ENCODE data around the gene PSAP. TPM values are rescaled to one million over a fixed set of nuclear protein-coding genes. Genes with fewer than 3 reads are reported as not detected.

Gene PSAP
- 556 and 987 TPM in 2 replicates for total RNA-seq

DNA sequence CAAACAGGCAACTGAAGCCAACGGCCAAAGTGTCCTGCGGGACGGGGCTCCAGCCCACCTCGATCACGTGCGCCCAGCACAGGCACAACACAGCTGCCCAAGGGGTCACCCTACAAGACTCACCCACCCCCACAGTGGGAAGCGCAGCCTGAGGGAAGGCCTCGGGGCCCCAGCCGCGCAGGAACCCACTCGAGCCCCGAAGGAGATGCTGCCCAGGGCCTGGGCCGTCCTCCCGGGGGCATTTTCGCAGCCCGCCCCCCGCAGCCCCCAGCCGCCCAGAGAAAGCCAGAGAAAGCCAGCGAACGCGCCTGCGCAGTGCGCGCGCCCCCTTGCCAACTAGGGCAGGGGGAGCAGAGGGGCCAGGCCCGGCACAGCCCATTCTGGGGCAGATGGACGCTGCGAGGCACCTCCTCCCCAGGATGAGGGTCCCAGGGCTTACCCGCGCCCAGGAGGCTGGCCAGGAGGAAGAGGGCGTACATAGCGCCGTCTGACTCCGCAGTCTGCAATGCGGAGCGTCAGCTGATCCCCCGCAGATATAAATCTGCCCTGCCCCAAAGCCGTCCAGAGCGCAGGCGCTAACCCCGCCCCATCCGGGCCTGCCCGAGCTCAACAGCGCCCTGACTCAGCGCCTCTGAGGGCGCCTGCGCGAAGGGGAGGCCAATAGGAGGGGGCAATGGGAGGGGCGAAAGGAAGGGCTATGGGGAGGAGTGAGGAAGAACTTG is at the start of gene PSAP:
TSS of gene PSAP (minus strand) at position 509 of the 722 bp plus-strand sequence. CDS start at position 479, 30 bp downstream.

DNA sequence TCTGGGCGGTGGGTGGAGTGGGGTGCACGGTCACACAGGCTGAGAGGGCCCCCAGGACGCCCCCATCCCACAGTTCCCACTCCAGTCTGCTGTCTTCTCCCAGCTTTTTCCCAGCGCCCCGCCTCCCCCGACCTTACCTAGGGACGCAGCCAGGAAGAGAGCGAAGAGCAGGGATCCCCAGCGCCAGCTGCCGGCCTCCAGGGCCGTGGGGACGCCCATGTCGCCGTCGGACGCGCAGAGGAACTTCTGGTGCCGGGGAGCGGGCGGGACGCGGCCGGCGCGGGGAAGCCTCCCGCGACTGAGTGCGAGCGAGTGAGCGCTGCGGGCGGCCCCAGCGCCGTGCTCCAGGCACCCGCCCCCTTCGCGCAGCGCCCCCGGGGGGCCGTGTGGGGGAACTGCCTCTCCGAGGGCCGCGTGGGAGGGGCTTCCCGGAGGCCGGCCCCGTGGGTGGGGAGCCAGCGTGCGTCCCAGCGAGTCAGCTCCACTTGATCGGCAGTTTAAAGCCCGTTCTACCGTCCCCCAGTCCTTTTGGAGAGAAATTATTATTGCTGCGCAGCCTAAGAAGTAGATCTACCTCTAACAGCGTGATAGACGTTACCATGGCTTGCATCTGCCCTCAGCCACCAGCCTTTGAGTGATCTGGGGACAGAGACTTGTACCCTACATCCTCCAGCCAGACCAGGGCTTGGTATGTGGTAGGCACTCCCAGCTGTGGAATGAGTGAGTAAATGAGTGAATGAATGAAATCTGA is 77.7 kb downstream of the PSAP start, which contains the start of gene VSIR:
TSS of gene VSIR (minus strand) at position 300 of the 751 bp plus-strand sequence. CDS start at position 219, 81 bp downstream.

Other genes with a start within 250 kb of the PSAP start
- under 0.01 TPM in 2 replicates for gene C10orf105, start 131.5 kb downstream of the PSAP start, total RNA-seq
- 15.9 and 23.4 TPM in 2 replicates for gene VSIR, start 77.7 kb downstream of the PSAP start, total RNA-seq
- 15.9 and 24.7 TPM in 2 replicates for gene CHST3, start 113.1 kb upstream of the PSAP start, total RNA-seq
- gene SPOCK2, start 237.3 kb upstream of the PSAP start, total RNA-seq, result 0.37 and 0.43 TPM in 2 replicates